GM23248 (cell line): ENCODE measurements around the gene ETV7. TPM values are rescaled to one million over a fixed set of nuclear protein-coding genes. Genes with fewer than 3 reads are reported as not detected.

ENCODE experiments used
- DNase-seq: peaks from one replicate; pipeline ENCODE4 v3.0.0-alpha.2; 2015
- H2AFZ ChIP-seq: fragments of 200-600 bp; sonication (generic); 2 replicates; pipeline ENCODE4 v1.6.1; 2016; ENCODE audit warnings: antibody characterized with exemption
- H3F3A ChIP-seq: fragments of 200-600 bp; sonication (generic); 2 replicates; pipeline ENCODE4 v1.6.1; 2016; ENCODE audit warnings: mild to moderate bottlenecking, antibody characterized with exemption, mixed run types; ENCODE audit not compliant: insufficient read depth
- H3K27ac ChIP-seq: fragments of 200-600 bp; sonication (generic); 2 replicates; pipeline ENCODE4 v1.5.1; 2016; ENCODE audit warnings: mild to moderate bottlenecking
- H3K27me3 ChIP-seq: fragments of 200-600 bp; sonication (generic); replicated peaks from 2 replicates; pipeline ENCODE4 v1.6.1; 2016; ENCODE audit warnings: mild to moderate bottlenecking; ENCODE audit not compliant: insufficient read depth
- H3K36me3 ChIP-seq: fragments of 200-600 bp; sonication (generic); 2 replicates; pipeline ENCODE4 v1.6.1; 2016; ENCODE audit warnings: low read depth, mild to moderate bottlenecking
- H3K4me1 ChIP-seq: fragments of 200-600 bp; sonication (generic); 2 replicates; pipeline ENCODE4 v1.6.1; 2016; ENCODE audit warnings: mild to moderate bottlenecking; ENCODE audit not compliant: insufficient read depth
- H3K4me2 ChIP-seq: fragments of 200-600 bp; sonication (generic); one replicate; pipeline ENCODE4 v1.6.1; 2016; ENCODE audit warnings: mild to moderate bottlenecking; ENCODE audit not compliant: unreplicated experiment
- H3K4me3 ChIP-seq: fragments of 200-600 bp; sonication (generic); 2 replicates; pipeline ENCODE4 v1.5.1; 2016; ENCODE audit warnings: mild to moderate bottlenecking
- H3K79me2 ChIP-seq: fragments of 200-600 bp; sonication (generic); 2 replicates; pipeline ENCODE4 v1.6.1; 2016; ENCODE audit warnings: mild to moderate bottlenecking; ENCODE audit not compliant: insufficient read depth
- H3K9ac ChIP-seq: fragments of 200-600 bp; sonication (generic); 2 replicates; pipeline ENCODE4 v1.6.1; 2016; ENCODE audit warnings: mild to moderate bottlenecking
- H3K9me2 ChIP-seq: fragments of 200-600 bp; sonication (generic); 2 replicates; pipeline ENCODE4 v1.6.1; 2016; ENCODE audit warnings: mixed run types, mild to moderate bottlenecking, moderate library complexity; ENCODE audit not compliant: insufficient read depth
- H3K9me3 ChIP-seq: fragments of 200-600 bp; sonication (generic); one replicate; pipeline ENCODE4 v1.6.1; 2017; ENCODE audit warnings: low read depth
- H4K20me1 ChIP-seq: fragments of 200-600 bp; sonication (generic); 2 replicates; pipeline ENCODE4 v1.6.0; 2016; ENCODE audit not compliant: insufficient read depth
- EZH2 ChIP-seq: fragments of 200-600 bp; sonication (generic); IDR thresholded peaks from 2 replicates; pipeline ENCODE4 v1.6.1; 2018; ENCODE audit warnings: antibody characterized with exemption, mild to moderate bottlenecking; ENCODE audit not compliant: insufficient read depth, poor library complexity, severe bottlenecking
- EZH2phosphoT487 ChIP-seq: fragments of 200-600 bp; sonication (generic); IDR thresholded peaks from 2 replicates; pipeline ENCODE4 v1.6.1; 2018; ENCODE audit warnings: antibody characterized with exemption, moderate library complexity, mild to moderate bottlenecking, low read depth; ENCODE audit not compliant: insufficient read depth
- whole genome bisulfite sequencing, 2 experiments: methylation state at CpG; one replicate each; pipeline ENCODE4 v1.1.6; 2015 to 2017; ENCODE audit warnings: low lambda C conversion rate in 2 of 2, low coverage in 1 of 2; ENCODE audit errors: missing lambda C conversion rate in 2 of 2; 5-methylcytosine and 5-hydroxymethylcytosine counted together
- in situ Hi-C: fragments of 300-500 bp; cut with MboI; formaldehyde crosslinking; loops from 2 replicates; pipeline ENCODE4 v1.15.0; 2020
- polyA plus RNA-seq: library from polyadenylated mRNA; unstranded; fragments of >200 nt; fragmentation: Nextera tagmentation; extraction: Ambion mirVana; gene quantifications from 2 replicates; pipeline ENCODE4 v1.2.1, GENCODE V29; 2016
- total RNA-seq: library from RNA; depleted of rRNA; stranded (reverse); fragments of >200 nt; shearing (Covaris generic); gene quantifications from 2 replicates; pipeline ENCODE4 v1.2.3, GENCODE V29; 2014

The ETV7 gene
- total and polyA plus RNA-seq, 2 experiments from 2014 or later = 0.32 to 0.70 TPM

DNA sequence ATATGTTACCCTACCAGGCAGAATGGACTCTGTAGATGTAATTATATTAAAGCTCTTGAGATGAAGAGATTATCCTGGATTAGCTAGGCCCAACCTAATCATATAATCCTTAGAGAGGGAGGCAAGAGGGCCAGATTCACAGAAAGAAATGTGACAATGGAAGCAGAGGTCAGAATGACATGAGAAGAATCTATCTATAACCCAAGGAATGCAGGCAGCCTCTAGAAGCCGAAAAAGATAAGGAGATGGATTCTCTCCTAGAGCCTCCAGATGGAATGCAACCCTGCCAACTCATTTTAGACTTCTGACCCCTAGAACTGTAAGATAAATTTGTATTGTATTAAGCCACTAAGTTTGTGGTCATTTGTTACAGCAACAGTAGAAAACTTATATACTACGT lies 42.9 kb upstream of the ETV7 start:
- H3K9ac ChIP-seq = no peak overlapping the region
- no peak overlapping the region for H3K4me2 ChIP-seq
- WGBS, 2 experiments = 64 to 71% methylated on average over 2 of the region's 2 CpGs
- peak overlapping the region; percentile 7; the same call in 1 of the 2 replicates for H3K27ac ChIP-seq
- in situ Hi-C loops = no loop called here
- no peaks in the 10 kb centered on the region for H3K27me3 ChIP-seq
- no peak for DNase-seq
- no peaks in the 10 kb centered on the region for H3K9me2 ChIP-seq
- no peaks in the 10 kb centered on the region for H4K20me1 ChIP-seq
- H3K79me2 ChIP-seq = no peaks in the 10 kb centered on the region
- peak overlapping the region; percentile 65 for H2AFZ ChIP-seq
- no peaks in the 10 kb centered on the region for H3K36me3 ChIP-seq
- H3K4me3 ChIP-seq = no peak overlapping the region
- H3F3A ChIP-seq = peaks cover 23% of the 10 kb centered on the region
- TF ChIP-seq EZH2 (no peak), EZH2phosphoT487 (no peak)
- H3K9me3 ChIP-seq = no peaks in the 10 kb centered on the region
- peaks cover 38% of the 10 kb centered on the region for H3K4me1 ChIP-seq

DNA sequence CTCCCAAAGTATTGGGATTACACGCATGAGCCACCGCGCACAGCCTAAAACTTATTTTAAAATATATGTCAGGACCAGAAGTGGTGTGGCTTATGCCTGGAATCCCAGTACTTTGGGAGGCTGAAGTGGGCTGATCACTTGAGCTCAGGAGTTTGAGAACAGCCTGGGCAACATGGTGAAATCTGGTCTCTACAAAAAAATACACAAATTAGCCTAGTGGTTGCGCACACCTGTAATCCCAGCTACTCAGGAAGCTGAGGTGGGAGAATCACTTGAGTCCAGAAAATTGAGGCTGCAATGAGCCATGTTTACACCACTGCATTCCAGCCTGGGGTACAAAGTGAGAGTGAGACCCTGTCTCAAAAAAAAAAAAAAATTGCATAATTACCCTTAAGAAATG lies 41.4 kb upstream of the ETV7 start:
- WGBS, 2 experiments = 40 to 68% methylated on average over 3 to 4 of the region's 4 CpGs

DNA sequence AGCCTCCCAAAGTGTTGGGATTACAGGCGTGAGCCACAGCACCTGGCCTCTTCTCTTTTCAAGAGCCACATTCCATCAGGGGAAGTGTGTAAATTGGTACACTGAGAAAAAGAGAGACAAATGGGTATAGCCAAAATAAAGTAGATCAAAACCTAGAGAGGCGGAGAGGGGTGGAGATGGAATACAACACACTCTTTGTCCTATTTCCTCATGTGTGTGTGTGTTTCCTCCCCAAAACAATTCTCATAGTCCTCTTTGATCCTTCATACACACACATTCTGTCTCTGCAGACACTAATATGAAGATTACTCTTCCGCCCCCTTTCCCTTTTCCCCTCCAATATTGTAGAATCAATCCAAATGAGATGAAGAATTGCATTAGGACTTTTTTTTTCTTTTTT lies 39.2 kb upstream of the ETV7 start:
- H3K27ac ChIP-seq = no peak overlapping the region
- H3F3A ChIP-seq = 0 out of 2 replicates have a peak, but pooled peaks cover 8% of the 10 kb centered on the region
- no peak overlapping the region for H3K4me2 ChIP-seq
- no peak for DNase-seq
- WGBS, 2 experiments = 91 to 97% methylated on average over 3 of the region's 3 CpGs
- TF ChIP-seq EZH2phosphoT487 (no peak), EZH2 (no peak)
- no peaks in the 10 kb centered on the region for H4K20me1 ChIP-seq
- H3K36me3 ChIP-seq = no peaks in the 10 kb centered on the region
- no peaks in the 10 kb centered on the region for H3K79me2 ChIP-seq
- H3K9me2 ChIP-seq = no peaks in the 10 kb centered on the region
- H2AFZ ChIP-seq = no peak overlapping the region
- no peak overlapping the region for H3K4me3 ChIP-seq
- no peaks in the 10 kb centered on the region for H3K27me3 ChIP-seq
- H3K9ac ChIP-seq = no peak overlapping the region
- no peaks in the 10 kb centered on the region for H3K9me3 ChIP-seq
- H3K4me1 ChIP-seq = peaks cover 13% of the 10 kb centered on the region
- in situ Hi-C loops = no loop called here

More for the DNA sequence above, 41.4 kb upstream of the ETV7 start:
- Histone ChIP-seq H3F3A (peaks cover 23% of the 10 kb centered on the region), H3K4me2 (no peak overlapping the region), H3K4me1 (peaks cover 29% of the 10 kb centered on the region), H3K9me3 (no peaks in the 10 kb centered on the region), H3K9me2 (no peaks in the 10 kb centered on the region), H4K20me1 (no peaks in the 10 kb centered on the region), H3K79me2 (no peaks in the 10 kb centered on the region), H3K36me3 (no peaks in the 10 kb centered on the region), H3K27ac (no peak overlapping the region), H2AFZ (no peak overlapping the region), H3K4me3 (no peak overlapping the region), H3K27me3 (no peaks in the 10 kb centered on the region), H3K9ac (no peak overlapping the region)
- in situ Hi-C loops = no loop called here
- no peak for TF ChIP-seq EZH2phosphoT487
- no peak for TF ChIP-seq EZH2
- DNase-seq = no peak

DNA sequence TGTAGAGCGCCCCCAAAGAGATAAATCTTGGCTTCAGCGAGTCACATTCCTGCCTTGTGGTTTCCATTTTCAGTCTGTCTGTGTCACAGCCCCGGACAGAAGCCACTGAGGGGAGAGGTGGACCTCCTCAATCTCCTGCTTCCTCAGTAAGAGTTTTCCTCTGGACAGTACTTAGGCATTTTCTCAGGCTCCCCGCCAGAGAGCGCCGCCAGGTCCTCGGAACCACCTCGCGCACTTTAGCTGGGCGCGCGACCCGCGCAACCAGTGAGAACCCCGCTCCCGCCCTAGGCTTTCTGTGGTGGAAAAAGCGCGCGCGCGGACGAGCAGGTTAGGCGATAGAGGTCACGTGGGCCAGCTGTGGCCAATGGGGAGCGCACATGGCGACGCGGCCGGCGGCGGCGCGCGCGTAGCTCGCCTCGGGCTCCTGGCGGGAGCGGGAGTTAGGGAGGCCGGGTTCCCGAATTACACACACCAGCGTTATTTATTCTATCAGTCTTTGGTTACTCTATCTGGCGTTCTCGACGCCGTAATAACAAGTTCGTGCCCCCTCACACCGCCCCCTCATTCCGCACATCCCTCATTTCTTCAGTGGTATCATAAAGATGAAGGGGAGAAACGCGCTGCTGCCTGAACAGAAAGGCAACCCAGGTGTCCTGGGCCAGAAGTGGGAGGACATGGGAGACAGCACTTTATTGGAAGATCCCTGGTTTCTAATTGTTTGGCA lies 35.8 kb upstream of the ETV7 start:
- peak overlapping the region; percentile 61 for H3K27ac ChIP-seq
- no peaks in the 10 kb centered on the region for H3K27me3 ChIP-seq
- H2AFZ ChIP-seq = peak overlapping the region; percentile 99
- no peaks in the 10 kb centered on the region for H3K9me2 ChIP-seq
- no peaks in the 10 kb centered on the region for H3K79me2 ChIP-seq
- no peaks in the 10 kb centered on the region for H3K36me3 ChIP-seq
- peak; percentile 100 for DNase-seq
- in situ Hi-C loops = no loop called here
- peak overlapping the region; percentile 87 for H3K4me2 ChIP-seq
- no peaks in the 10 kb centered on the region for H3K4me1 ChIP-seq
- H3F3A ChIP-seq = no peaks in the 10 kb centered on the region
- no peaks in the 10 kb centered on the region for H3K9me3 ChIP-seq
- peak overlapping the region; percentile 79 for H3K9ac ChIP-seq
- TF ChIP-seq EZH2 = no peak
- TF ChIP-seq EZH2phosphoT487 = no peak
- peak overlapping the region; percentile 86 for H3K4me3 ChIP-seq
- 1% methylated on average over 46 to 51 of the region's 51 CpGs for WGBS, 2 experiments
- H4K20me1 ChIP-seq = no peaks in the 10 kb centered on the region
